ENCODE measurements around the gene SLC16A4.

The SLC16A4 gene

GRCh38 chr1:110326826-110327225, 64.0 kb downstream of the SLC16A4 start:
- no peak for DNase-seq (ENCODE audit: low read depth in 2 of 2)

DNA sequence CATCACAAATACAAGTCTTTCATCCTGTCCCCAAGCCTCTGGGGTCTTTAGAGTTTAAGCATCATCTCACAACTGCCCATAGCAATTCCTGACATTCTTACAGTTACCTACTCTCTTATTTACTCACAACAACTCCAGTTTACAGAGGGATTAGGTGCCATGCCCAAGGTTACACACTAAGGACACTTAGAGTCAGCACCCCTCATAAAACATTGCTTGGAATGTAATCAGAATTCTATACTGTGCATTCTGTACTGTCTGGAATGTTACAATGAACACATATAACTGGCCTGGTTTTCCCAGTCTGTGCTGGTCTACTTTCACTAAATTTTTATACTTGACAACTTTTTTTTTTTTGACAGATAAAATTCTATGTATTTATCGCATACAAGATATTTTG, 66.2 kb downstream of the SLC16A4 start:
- no peak for DNase-seq (ENCODE audit: low read depth in 2 of 2)

DNA sequence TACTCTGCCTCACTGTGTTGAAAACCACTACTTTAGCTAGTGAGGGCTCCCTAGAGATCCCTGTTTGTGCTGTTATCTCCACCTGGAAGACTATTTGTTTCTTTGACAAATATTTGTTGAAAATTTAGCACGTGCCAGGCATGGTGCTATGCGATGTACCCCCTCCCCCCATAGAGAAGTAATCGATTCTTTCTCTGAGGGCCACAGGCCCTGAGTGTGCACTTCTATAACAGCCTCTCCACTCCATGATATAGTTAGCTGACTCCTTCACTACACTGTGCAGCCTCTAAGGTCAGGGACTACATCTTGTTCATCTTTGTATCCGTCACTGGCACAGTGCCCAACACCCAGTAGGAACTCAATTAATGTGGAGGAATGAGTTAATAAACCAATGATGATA, 69.0 kb downstream of the SLC16A4 start:
- no peak for DNase-seq (ENCODE audit: low read depth in 2 of 2)

DNA sequence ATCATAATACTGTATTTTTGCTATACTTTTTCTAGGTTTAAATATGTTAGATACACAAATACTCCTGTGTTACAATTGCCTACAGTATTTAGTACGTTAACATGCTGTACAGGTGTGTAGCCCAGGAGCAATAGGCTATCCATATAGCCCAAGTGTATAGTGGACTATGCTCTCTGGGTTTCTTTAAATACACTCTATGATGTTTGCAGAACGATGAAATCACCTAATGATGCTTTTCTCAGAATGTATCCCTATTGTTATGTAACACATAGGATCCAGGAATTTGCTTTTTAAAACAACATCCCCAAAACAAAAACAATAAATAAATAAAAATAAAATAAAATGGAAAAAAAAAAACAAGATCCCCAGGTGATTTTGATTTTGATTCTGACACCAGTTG, 69.8 kb downstream of the SLC16A4 start:
- DNase-seq (ENCODE audit: low read depth in 2 of 2), result no peak

GRCh38 chr1:110320168-110320518, 70.7 kb downstream of the SLC16A4 start:
- DNase-seq (ENCODE audit: low read depth in 2 of 2), result no peak

- no peak for DNase-seq (ENCODE audit: low read depth in 2 of 2)
Measured at GRCh38 chr1:110319332-110320167, 71.3 kb downstream of the SLC16A4 start.

DNA sequence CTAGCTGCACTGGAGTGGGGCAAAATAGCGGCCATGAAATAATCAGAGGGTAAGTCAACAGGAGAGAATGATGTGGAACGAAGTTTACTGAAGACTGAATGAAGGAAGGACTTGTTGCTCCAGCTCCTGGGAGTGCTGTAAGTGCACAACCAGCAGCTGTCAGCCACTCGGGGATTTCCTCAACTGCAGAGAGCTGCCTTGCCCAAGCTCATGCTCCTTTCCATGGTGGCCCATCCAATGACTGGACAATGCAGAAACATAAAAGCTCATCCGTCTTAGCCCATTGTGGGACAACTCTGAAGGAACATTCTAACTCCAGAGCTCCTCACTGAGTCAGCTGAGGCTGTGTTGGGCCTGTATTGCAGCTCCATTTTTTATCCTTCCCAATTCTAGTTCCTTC, 72.8 kb downstream of the SLC16A4 start:
- DNase-seq (ENCODE audit: low read depth in 2 of 2), result no peak

- no peak for DNase-seq (ENCODE audit: low read depth in 2 of 2)
Measured at GRCh38 chr1:110316735-110317134, 74.1 kb downstream of the SLC16A4 start.

Measured in stimulated activated CD8-positive, alpha-beta memory T cell treated with anti-CD3 and anti-CD28 coated beads, Interleukin-2, amount 100 ng/mL, for 1 hour (primary cell).